HAP-1 (cell line): ENCODE results near the gene TRAF7.

Source experiments
- DNase-seq, 2 experiments: peaks; one replicate each; pipeline ENCODE4 v3.0.0-alpha.2; 2016 to 2020; ENCODE audit warnings: low spot score in 2 of 2
- H3K27me3 ChIP-seq: fragments of 250-450 bp; sonication (Bioruptor Pico); 2 replicates; pipeline ENCODE4 v1.5.1; 2020; ENCODE audit warnings: low read depth, mild to moderate bottlenecking, moderate library complexity
- H3K36me3 ChIP-seq: fragments of 250-450 bp; sonication (Bioruptor Pico); replicated peaks from 2 replicates; pipeline ENCODE4 v1.5.1; 2020; ENCODE audit warnings: mild to moderate bottlenecking
- H3K4me1 ChIP-seq: fragments of 250-450 bp; sonication (Bioruptor Pico); 2 replicates; pipeline ENCODE4 v1.5.1; 2020; ENCODE audit warnings: mild to moderate bottlenecking
- H3K4me3 ChIP-seq: fragments of 250-450 bp; sonication (Bioruptor Pico); 2 replicates; pipeline ENCODE4 v1.5.1; 2020; ENCODE audit warnings: mild to moderate bottlenecking, moderate library complexity
- H3K9me3 ChIP-seq: fragments of 250-450 bp; sonication (Bioruptor Pico); 2 replicates; pipeline ENCODE4 v1.5.1; 2020; ENCODE audit warnings: mild to moderate bottlenecking, moderate library complexity
- in situ Hi-C: fragments of 300-500 bp; cut with MboI; formaldehyde crosslinking; loops from 3 replicates; pipeline ENCODE4 v1.14.3; 2020; ENCODE audit warnings: low sequenced_read_pairs, inconsistent platforms, mixed read lengths

Gene TRAF7

DNA sequence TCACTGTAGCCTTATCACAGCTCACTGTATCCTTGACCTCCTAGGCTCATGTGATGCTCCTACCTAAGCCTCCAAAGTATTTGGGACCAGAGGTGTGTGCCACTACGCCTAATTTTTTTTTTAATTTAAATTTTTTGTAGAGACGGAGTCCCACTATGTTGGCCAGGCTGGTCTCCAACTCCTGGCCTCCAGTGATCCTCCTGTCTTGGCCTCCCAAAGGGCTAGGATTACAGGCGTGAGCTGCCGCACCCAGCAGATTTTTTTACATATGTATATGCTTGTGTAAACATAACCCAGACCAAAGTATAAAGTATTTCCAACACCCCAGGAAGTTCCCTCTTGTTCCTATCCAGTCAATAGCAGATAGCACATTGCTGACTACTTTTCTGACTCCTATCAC is 60.7 kb downstream of the TRAF7 start:
- Histone ChIP-seq H3K27me3 (no peaks in the 10 kb centered on the region), H3K9me3 (no peaks in the 10 kb centered on the region), H3K36me3 (peaks cover 6% of the 10 kb centered on the region), H3K4me3 (no peak overlapping the region), H3K4me1 (peaks cover 25% of the 10 kb centered on the region)
- in situ Hi-C loops = no loop called here
- DNase-seq = no peak

DNA sequence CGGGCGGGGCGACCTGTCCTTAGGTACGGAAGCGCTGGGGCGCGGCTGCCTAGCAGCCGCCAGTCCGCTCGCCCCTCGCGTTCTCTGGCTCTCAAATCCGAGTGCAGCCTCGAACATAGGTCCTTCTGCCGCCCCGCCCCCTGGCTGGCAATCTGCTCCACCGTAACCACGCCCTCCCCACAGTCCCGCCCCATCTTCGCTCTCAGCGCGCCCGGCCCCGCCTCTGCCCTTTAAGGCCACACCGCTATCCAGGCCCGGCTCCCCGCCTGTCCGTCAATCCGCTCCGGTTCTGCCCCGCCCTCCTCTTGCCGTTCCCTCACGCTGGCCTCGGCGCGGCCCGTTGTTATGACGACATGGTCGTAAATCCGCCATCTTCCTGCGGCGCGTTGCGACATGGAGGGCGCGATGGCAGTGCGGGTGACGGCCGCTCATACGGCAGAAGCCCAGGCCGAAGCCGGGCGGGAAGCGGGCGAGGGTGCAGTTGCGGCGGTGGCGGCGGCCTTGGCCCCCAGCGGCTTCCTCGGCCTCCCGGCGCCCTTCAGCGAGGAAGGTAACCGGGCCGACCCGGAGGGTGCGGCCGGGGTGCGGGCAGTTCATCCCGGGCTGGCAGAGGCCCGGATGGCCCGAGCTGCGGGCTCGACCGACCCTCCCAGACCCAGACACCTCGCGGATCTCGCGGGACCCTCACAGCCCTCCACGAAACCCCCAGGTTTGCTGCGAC is 67.8 kb downstream of the TRAF7 start, which contains the start of gene E4F1:
TSS of gene E4F1 (plus strand) at position 371 of the 721 bp plus-strand sequence. CDS start at position 394, 23 bp downstream.
- in situ Hi-C loops = no loop called here

DNA sequence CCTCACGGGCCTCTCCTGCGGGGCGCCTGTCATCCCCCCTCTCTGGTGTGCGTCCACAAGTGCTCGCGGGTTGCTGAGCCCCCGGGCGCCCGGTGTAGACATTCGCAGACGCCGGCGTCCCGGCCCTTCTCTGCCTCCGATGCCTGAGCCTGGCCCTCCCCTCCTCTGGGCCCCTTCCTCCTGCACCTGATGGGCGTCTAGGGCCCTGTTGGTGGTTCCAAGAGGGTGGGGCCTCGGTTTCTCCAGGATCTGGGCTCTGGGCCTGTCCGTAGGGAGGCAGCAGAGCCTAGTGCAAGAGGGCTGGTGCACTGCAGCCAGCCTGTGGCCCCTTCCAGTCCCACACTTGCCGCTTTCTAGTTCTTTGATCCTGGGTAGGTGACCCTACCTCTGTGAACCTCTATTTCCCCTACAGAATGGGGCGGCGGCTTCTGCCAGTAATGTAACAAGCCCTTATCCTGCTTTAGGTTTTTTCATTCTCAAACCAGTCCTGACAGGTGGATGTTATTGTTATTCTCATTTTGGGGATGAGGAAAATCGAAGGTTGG is 68.4 kb downstream of the TRAF7 start:
- no peaks in the 10 kb centered on the region for H3K9me3 ChIP-seq
- H3K36me3 ChIP-seq = peaks cover 23% of the 10 kb centered on the region
- H3K27me3 ChIP-seq = no peaks in the 10 kb centered on the region
- H3K4me3 ChIP-seq = peak overlapping the region; percentile 85
- in situ Hi-C loops = no loop called here
- peak in 1 of 2 experiments; percentile 60 for DNase-seq
- H3K4me1 ChIP-seq = peaks cover 10% of the 10 kb centered on the region

More for the DNA sequence above, 67.8 kb downstream of the TRAF7 start, which contains the start of gene E4F1:
- H3K36me3 ChIP-seq = peaks cover 16% of the 10 kb centered on the region
- no peaks in the 10 kb centered on the region for H3K27me3 ChIP-seq
- H3K4me3 ChIP-seq = peak within 1 kb of the TSS; percentile 85
- no peaks in the 10 kb centered on the region for H3K9me3 ChIP-seq
- peaks cover 12% of the 10 kb centered on the region for H3K4me1 ChIP-seq
- peak; percentile 100 for DNase-seq

DNA sequence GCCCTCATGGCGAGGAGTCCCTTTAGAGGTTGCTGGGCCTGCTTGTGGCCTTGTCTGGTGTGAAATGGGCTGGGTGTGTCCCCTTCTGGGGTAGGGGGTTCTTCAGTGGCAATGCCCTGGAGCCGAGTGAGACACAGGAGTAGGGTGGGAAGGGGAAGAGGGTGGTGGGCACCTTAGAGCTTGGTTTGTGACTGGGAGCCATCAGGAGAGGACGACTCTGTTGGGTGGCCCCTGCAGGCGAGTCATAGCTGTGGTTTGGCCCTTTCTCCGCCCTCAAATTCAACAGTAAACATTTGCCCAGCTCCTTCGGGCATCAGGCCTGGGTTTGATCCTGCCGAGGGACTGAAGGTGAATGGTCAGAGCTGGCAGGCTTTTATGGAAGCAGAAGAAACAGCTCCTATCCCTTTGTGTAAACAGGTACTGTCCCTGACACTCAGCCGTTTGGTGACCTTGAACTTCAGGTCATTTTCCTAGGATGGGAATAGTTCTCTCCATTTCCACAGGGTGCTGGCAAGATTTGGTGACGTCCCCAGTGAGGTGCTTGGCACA is 70.7 kb downstream of the TRAF7 start:
- H3K9me3 ChIP-seq = no peaks in the 10 kb centered on the region
- H3K36me3 ChIP-seq = peaks cover 38% of the 10 kb centered on the region
- H3K27me3 ChIP-seq = no peaks in the 10 kb centered on the region
- peaks cover 9% of the 10 kb centered on the region for H3K4me1 ChIP-seq
- DNase-seq = no peak
- no peak overlapping the region for H3K4me3 ChIP-seq
- in situ Hi-C loops = no loop called here

DNA sequence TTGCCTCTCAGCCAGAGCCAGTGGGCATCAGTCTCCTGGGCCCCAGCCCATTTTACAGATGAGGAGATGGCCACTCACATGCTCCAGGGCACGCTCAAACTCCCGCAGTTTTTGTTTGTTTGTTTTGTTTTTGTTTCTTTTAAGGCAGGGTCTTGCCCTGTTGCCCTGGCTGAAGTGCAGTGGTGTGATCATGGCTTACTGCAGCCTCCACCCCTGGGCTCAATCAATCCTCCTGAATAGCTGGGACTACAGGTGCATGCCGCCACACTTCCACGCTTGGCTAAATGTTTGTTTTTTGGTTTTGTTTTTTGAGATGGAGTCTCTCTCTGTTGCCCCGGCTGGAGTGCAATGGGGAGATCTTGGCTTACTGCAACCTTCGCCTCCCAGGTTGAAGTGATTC is 71.3 kb downstream of the TRAF7 start:
- no peaks in the 10 kb centered on the region for H3K9me3 ChIP-seq
- H3K4me1 ChIP-seq = peaks cover 9% of the 10 kb centered on the region
- in situ Hi-C loops = no loop called here
- no peaks in the 10 kb centered on the region for H3K27me3 ChIP-seq
- H3K4me3 ChIP-seq = no peak overlapping the region
- H3K36me3 ChIP-seq = peaks cover 44% of the 10 kb centered on the region
- no peak for DNase-seq
